Caco-2 (cell line): Measurements from ENCODE around the gene KRTAP9-9. TPM values are rescaled to one million over a fixed set of nuclear protein-coding genes. Genes with fewer than 3 reads are reported as not detected.
"Not testable (repeated sequence)": the region's sequence is repeated elsewhere in the genome, so short reads cannot be mapped to it uniquely, and the experiment has no call there.

Experiments
- BruUV-seq: library from RNA; stranded (reverse); fragments of 400-500 nt; replicated peaks from 2 replicates; lab custom pipeline; 2021; lab: Mats Ljungman, UMichigan
- CTCF ChIA-PET: fragments of 300-600 bp; sonication (Branson Sonifier 250); formaldehyde crosslinking; loops from one replicate; lab custom pipeline; 2022; ENCODE audit warnings: antibody characterized with exemption; lab: Charles Lee
- POLR2A ChIA-PET: fragments of 300-600 bp; sonication (Branson Sonifier 250); formaldehyde crosslinking; loops from one replicate; lab custom pipeline; 2022; ENCODE audit warnings: antibody characterized with exemption; lab: Charles Lee
- DNase-seq, 2 experiments: peaks; one replicate each; pipeline versions ENCODE4 v3.0.0 to v3.0.0-alpha.2; 2020 to 2022
- H3K27me3 ChIP-seq: replicated peaks from 2 replicates; pipeline ENCODE4 v1.6.0; 2011; ENCODE audit warnings: low read length; ENCODE audit not compliant: control insufficient read depth, insufficient read depth
- H3K36me3 ChIP-seq: 2 replicates; pipeline ENCODE4 v1.5.1; 2011; ENCODE audit warnings: low read length; ENCODE audit not compliant: control insufficient read depth, insufficient read depth
- H3K4me1 ChIP-seq: fragments of 250-450 bp; sonication (Bioruptor Pico); 2 replicates; pipeline ENCODE4 v1.5.1; 2020; ENCODE audit warnings: mild to moderate bottlenecking
- H3K4me3 ChIP-seq: 2 replicates; pipeline ENCODE4 v1.5.1; 2011; ENCODE audit warnings: low read depth, mild to moderate bottlenecking, control low read depth, low read length
- H3K9me3 ChIP-seq: fragments of 250-450 bp; sonication (Bioruptor Pico); 2 replicates; pipeline ENCODE4 v1.5.1; 2020; ENCODE audit warnings: mild to moderate bottlenecking, moderate library complexity
- H3K27ac Mint-ChIP-seq: one replicate; pipeline ENCODE4 v1.8.0; 2022; ENCODE audit warnings: mixed read lengths; ENCODE audit not compliant: unreplicated experiment
- H3K27me3 Mint-ChIP-seq: one replicate; pipeline ENCODE4 v1.8.0; 2022; ENCODE audit warnings: mixed read lengths; ENCODE audit not compliant: insufficient read depth, unreplicated experiment
- H3K36me3 Mint-ChIP-seq: one replicate; pipeline ENCODE4 v1.8.0; 2022; ENCODE audit warnings: mild to moderate bottlenecking, mixed read lengths; ENCODE audit not compliant: insufficient read depth, unreplicated experiment
- H3K4me1 Mint-ChIP-seq: one replicate; pipeline ENCODE4 v1.8.0; 2022; ENCODE audit warnings: low read depth, mixed read lengths; ENCODE audit not compliant: unreplicated experiment
- H3K4me3 Mint-ChIP-seq: one replicate; pipeline ENCODE4 v1.8.0; 2022; ENCODE audit warnings: mild to moderate bottlenecking, moderate library complexity, mixed read lengths; ENCODE audit not compliant: unreplicated experiment
- H3K9me3 Mint-ChIP-seq: one replicate; pipeline ENCODE4 v1.8.0; 2022; ENCODE audit warnings: mixed read lengths; ENCODE audit not compliant: unreplicated experiment
- CTCF ChIP-seq, 2 experiments: fragments of 200-600 bp in 1 of 2; IDR thresholded peaks; 1 replicate in 1 of 2; 2 replicates in 1 of 2; pipeline versions ENCODE4 v1.5.1 to v1.8.0; 2011 to 2022; ENCODE audit warnings: antibody characterized with exemption in 1 of 2, control low read depth in 1 of 2, inconsistent platforms in 1 of 2, low read depth in 1 of 2, low read length in 1 of 2, mild to moderate bottlenecking in 1 of 2, moderate library complexity in 1 of 2; ENCODE audit not compliant: insufficient read depth in 1 of 2, severe bottlenecking in 1 of 2, unreplicated experiment in 1 of 2
- intact Hi-C: fragments of 100-400 bp; cut with micrococcal nuclease; formaldehyde crosslinking; loops from one replicate; pipeline ENCODE4 v1.10.0; 2022; ENCODE audit not compliant: unreplicated experiment
- total RNA-seq: library from RNA; stranded (reverse); gene quantifications from 2 replicates; pipeline ENCODE4 v1.2.3, GENCODE V29; 2022

KRTAP9-9 gene
- total RNA-seq, 1 experiment from 2014 or later: not detected

GRCh38 chr17:41215681-41216080 lies 39.5 kb upstream of the KRTAP9-9 start:
- H3K9me3 ChIP-seq: 0 out of 2 replicates have a peak, but pooled peaks cover 4% of the 10 kb centered on the region
- no peak overlapping the region for H3K4me3 Mint-ChIP-seq
- H3K36me3 ChIP-seq: no peaks in the 10 kb centered on the region
- H3K36me3 Mint-ChIP-seq: no peaks in the 10 kb centered on the region
- no peak overlapping the region for H3K4me3 ChIP-seq
- ChIA-PET CTCF (interaction anchor here (1.0 kb wide), 1 partner anchor 356 kb away, joined by 3 read pairs; no protein-coding TSS in a partner anchor), POLR2A (no interaction called here)
- DNase-seq: no peak
- BruUV-seq: no TSS peak
- no peak overlapping the region for H3K27ac Mint-ChIP-seq
- no peaks in the 10 kb centered on the region for H3K4me1 ChIP-seq
- no peak for TF ChIP-seq CTCF (IDR thresholded peaks at IDR 0.05; ENCODE audit: insufficient read depth in 1 of 2, low read depth in 1 of 2, low read length in 1 of 2, severe bottlenecking in 1 of 2, unreplicated experiment in 1 of 2)
- intact Hi-C loops: no loop called here
- H3K4me1 Mint-ChIP-seq: no peaks in the 10 kb centered on the region
- no peaks in the 10 kb centered on the region for H3K27me3 ChIP-seq
- H3K27me3 Mint-ChIP-seq: no peaks in the 10 kb centered on the region
- H3K9me3 Mint-ChIP-seq: no peaks in the 10 kb centered on the region

GRCh38 chr17:41223821-41224220 lies 31.4 kb upstream of the KRTAP9-9 start:
- no peak for TF ChIP-seq CTCF (IDR thresholded peaks at IDR 0.05; ENCODE audit: insufficient read depth in 1 of 2, low read depth in 1 of 2, low read length in 1 of 2, severe bottlenecking in 1 of 2, unreplicated experiment in 1 of 2)
- Mint-ChIP-seq H3K36me3 (no peaks in the 10 kb centered on the region), H3K27me3 (no peaks in the 10 kb centered on the region), H3K4me3 (no peak overlapping the region), H3K9me3 (no peaks in the 10 kb centered on the region), H3K27ac (no peak overlapping the region), H3K4me1 (no peaks in the 10 kb centered on the region)
- POLR2A ChIA-PET: no interaction called here
- CTCF ChIA-PET: no interaction called here
- intact Hi-C loops: no loop called here
- no peak overlapping the region for H3K4me3 ChIP-seq
- no TSS peak for BruUV-seq
- 0 out of 2 replicates have a peak, but pooled peaks cover 4% of the 10 kb centered on the region for H3K9me3 ChIP-seq
- no peaks in the 10 kb centered on the region for H3K27me3 ChIP-seq
- DNase-seq: no peak
- no peaks in the 10 kb centered on the region for H3K36me3 ChIP-seq
- H3K4me1 ChIP-seq: no peaks in the 10 kb centered on the region

- intact Hi-C loops: no loop called here
- Mint-ChIP-seq H3K4me3 (no peak overlapping the region), H3K27ac (no peak overlapping the region), H3K4me1 (no peaks in the 10 kb centered on the region), H3K36me3 (no peaks in the 10 kb centered on the region), H3K9me3 (no peaks in the 10 kb centered on the region), H3K27me3 (no peaks in the 10 kb centered on the region)
- no peaks in the 10 kb centered on the region for H3K36me3 ChIP-seq
- CTCF ChIA-PET: no interaction called here
- DNase-seq: no peak
- H3K9me3 ChIP-seq: no peaks in the 10 kb centered on the region
- no peaks in the 10 kb centered on the region for H3K27me3 ChIP-seq
- no peak for TF ChIP-seq CTCF (IDR thresholded peaks at IDR 0.05; ENCODE audit: insufficient read depth in 1 of 2, low read depth in 1 of 2, low read length in 1 of 2, severe bottlenecking in 1 of 2, unreplicated experiment in 1 of 2)
- POLR2A ChIA-PET: no interaction called here
- no peaks in the 10 kb centered on the region for H3K4me1 ChIP-seq
- no TSS peak for BruUV-seq
- no peak overlapping the region for H3K4me3 ChIP-seq
Measured at GRCh38 chr17:41226051-41226450, 29.1 kb upstream of the KRTAP9-9 start.

- H3K4me3 ChIP-seq, H3K27me3 Mint-ChIP-seq, CTCF ChIA-PET, DNase-seq, H3K36me3 ChIP-seq, BruUV-seq, POLR2A ChIA-PET, H3K4me1 ChIP-seq, intact Hi-C loops, H3K9me3 Mint-ChIP-seq, H3K27ac Mint-ChIP-seq, H3K9me3 ChIP-seq, H3K4me3 Mint-ChIP-seq, H3K36me3 Mint-ChIP-seq, H3K27me3 ChIP-seq, H3K4me1 Mint-ChIP-seq: not testable (repeated sequence)
Measured at GRCh38 chr17:41226598-41227095, 28.5 kb upstream of the KRTAP9-9 start, which contains the start of gene KRTAP9-2. TSS of gene KRTAP9-2 (plus strand) at chr17:41226648. CDS start at chr17:41226655, 7 bp downstream.
